Measurements from ENCODE around the gene PNPT1. TPM values are rescaled to one million over a fixed set of nuclear protein-coding genes. Genes with fewer than 3 reads are reported as not detected.

PNPT1 gene
- total and polyA plus RNA-seq, 2 of the 8 experiments (the other 6 are each of a cell fraction or from before 2014, with no cell fraction given) = 8.3 to 40.2 TPM

DNA sequence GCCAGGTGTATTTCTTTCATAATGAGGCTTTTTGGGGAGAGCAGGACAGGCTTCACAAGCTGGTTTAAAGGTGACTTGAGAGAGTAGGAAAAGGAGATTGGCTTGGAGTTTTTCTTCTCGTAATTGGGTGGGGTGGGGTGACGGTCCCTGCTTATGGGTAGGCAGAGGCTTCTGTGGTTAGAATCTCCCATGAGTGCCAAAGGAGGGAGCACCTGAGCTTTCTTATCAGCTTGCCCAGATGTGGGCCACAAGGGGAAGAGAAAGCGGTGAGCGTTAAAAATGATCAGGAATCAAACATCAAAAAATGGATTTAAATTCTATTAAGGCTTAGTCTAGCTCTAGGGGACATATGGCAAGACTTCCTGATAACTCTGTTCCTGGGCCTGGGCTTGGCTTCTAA is 9.7 kb upstream of the PNPT1 start:
- Histone ChIP-seq H3K23ac (ENCODE audit: insufficient read length) (no peak overlapping the region), H2BK12ac (ENCODE audit: low read depth, low read length) (no peak overlapping the region), H3K27ac (ENCODE audit: low read depth, low read length) (no peak overlapping the region), H3K4ac (replicated peaks; ENCODE audit: insufficient read length, low read depth, low read length) (no peak overlapping the region), H3K14ac (ENCODE audit: insufficient read length) (no peak overlapping the region), H3K27me3 (replicated peaks in 1 of 4; ENCODE audit: control insufficient read depth in 3 of 4, extremely low read depth in 1 of 4, insufficient read depth in 3 of 4, low read length in 3 of 4) (no peaks in the 10 kb centered on the region), H3K36me3 (ENCODE audit: control insufficient read depth in 2 of 4, insufficient read depth in 4 of 4, low read length in 3 of 4) (no peaks in the 10 kb centered on the region), H3K23me2 (ENCODE audit: low read depth, low read length) (peaks cover 1% of the 10 kb centered on the region; the same call in 1 of the 2 replicates), H3K9ac (replicated peaks in 1 of 4; ENCODE audit: extremely low read depth in 1 of 4, low read depth in 3 of 4, low read length in 3 of 4) (no peak overlapping the region), H2BK15ac (ENCODE audit: low read length) (no peak overlapping the region), H2AK5ac (ENCODE audit: low read depth, low read length) (no peak overlapping the region), H3K4me1 (replicated peaks in 1 of 4; ENCODE audit: control insufficient read depth in 3 of 4, insufficient read depth in 4 of 4, low read length in 3 of 4) (peaks cover 0 to 4% (median 2%) of the 10 kb centered on the region in 4 experiments; a peak in 2 of 7 replicates), H2BK5ac (ENCODE audit: low read depth, low read length) (no peak overlapping the region), H4K91ac (replicated peaks; ENCODE audit: insufficient read length, low read length) (no peak overlapping the region), H2BK120ac (replicated peaks; ENCODE audit: low read depth, low read length) (no peak overlapping the region), H2AFZ (ENCODE audit: low read length) (no peak overlapping the region), H3K56ac (replicated peaks; ENCODE audit: insufficient read length, low read depth, low read length) (no peak overlapping the region), H4K5ac (ENCODE audit: insufficient read length, low read depth, low read length) (no peak overlapping the region), H3K4me2 (ENCODE audit: insufficient read depth in 1 of 2, low read depth in 2 of 2, low read length in 2 of 2) (no peak overlapping the region), H2BK20ac (ENCODE audit: low read length) (no peak overlapping the region), H3K18ac (ENCODE audit: extremely low read depth, low read length) (no peak overlapping the region), H3K79me2 (ENCODE audit: control insufficient read depth in 1 of 2, insufficient read depth in 2 of 2, low read length in 2 of 2) (no peaks in the 10 kb centered on the region), H4K8ac (ENCODE audit: extremely low read depth, insufficient read depth, low read length) (peak overlapping the region; percentile 15; the same call in 1 of the 2 replicates), H3K9me3 (ENCODE audit: insufficient read depth in 2 of 2, low read depth in 1 of 2, low read length in 1 of 2) (no peaks in the 10 kb centered on the region), H3K79me1 (ENCODE audit: low read depth, low read length) (no peaks in the 10 kb centered on the region), H4K20me1 (replicated peaks in 1 of 2; ENCODE audit: control insufficient read depth in 1 of 2, insufficient read depth in 2 of 2, low read length in 2 of 2) (no peaks in the 10 kb centered on the region), H3K4me3 (ENCODE audit: extremely low read depth in 1 of 4, insufficient read depth in 2 of 4, low read depth in 3 of 4, low read length in 4 of 4) (no peak overlapping the region)
- 59% methylated on average over 4 of the region's 4 CpGs; no CpG with 5 or more reads in 1 of the 2 experiments for WGBS, 2 experiments (ENCODE audit: extremely low coverage in 1 of 2, insufficient coverage in 1 of 2, insufficient read length in 1 of 2, insufficient replicate concordance in 2 of 2, low coverage in 1 of 2, low lambda C conversion rate in 2 of 2, missing lambda C conversion rate in 1 of 2)
- DNase-seq (ENCODE audit: low read depth in 1 of 2, low spot score in 2 of 2) (no peak), FAIRE-seq (no peak)
- CTCF ChIA-PET (ENCODE audit: partially characterized antibody) = interaction anchor here (0.7 to 3.7 kb wide), 6 partner anchors 10 to 311 kb away, joined by 3 to 27 read pairs (median 3); no protein-coding TSS in a partner anchor
- TF ChIP-seq RAD21 (IDR thresholded peaks at IDR 0.05 in 1 of 2, conservative IDR thresholded peaks at IDR 0.05 in 1 of 2; ENCODE audit: low read depth in 2 of 2, low read length in 2 of 2) = peak; percentile 17 to 28; a peak in 3 of 4 replicates
- no peak for TF ChIP-seq POU5F1 (IDR thresholded peaks at IDR 0.05; ENCODE audit: low read depth, low read length)
- TF ChIP-seq SRF (IDR thresholded peaks at IDR 0.05; ENCODE audit: low read depth, low read length) = no peak
- no peak; a peak in 1 of 4 replicates for TF ChIP-seq CTCF (IDR thresholded peaks at IDR 0.05; ENCODE audit: control extremely low read depth in 1 of 3, insufficient read depth in 1 of 3, low read depth in 1 of 3, low read length in 3 of 3)
- no peak for TF ChIP-seq RXRA (IDR thresholded peaks at IDR 0.05; ENCODE audit: insufficient read depth, low read depth, low read length)
- POLR2A ChIA-PET (ENCODE audit: partially characterized antibody) = interaction anchor here (1.0 kb wide), 1 partner anchor 9 kb away, joined by 5 read pairs; no protein-coding TSS in a partner anchor
